SK-N-SH treated with all-trans-retinoic acid at 6 μM for 48 hours (cell line): Measurements from ENCODE around the gene PCDHGC3.

Source experiments
- GLIS3 ChIP-seq: fragments of 250-450 bp; sonication (Bioruptor Pico); IDR thresholded peaks from 2 replicates; pipeline ENCODE4 v1.5.0; 2020; ENCODE audit warnings: mild to moderate bottlenecking, moderate library complexity
- OSR1 ChIP-seq: fragments of 250-450 bp; sonication (Bioruptor Pico); IDR thresholded peaks from 2 replicates; pipeline ENCODE4 v1.8.0; 2022; ENCODE audit warnings: moderate library complexity, mild to moderate bottlenecking, inconsistent platforms
- PPARA ChIP-seq: fragments of 250-450 bp; sonication (Bioruptor Pico); IDR thresholded peaks from 2 replicates; pipeline ENCODE4 v1.5.0; 2020; ENCODE audit warnings: mild to moderate bottlenecking, borderline replicate concordance
- ZFP3 ChIP-seq: fragments of 250-450 bp; sonication (Bioruptor Pico); IDR thresholded peaks from 2 replicates; pipeline ENCODE4 v1.5.0; 2020; ENCODE audit warnings: mild to moderate bottlenecking, moderate library complexity
- ZFP30 ChIP-seq: fragments of 450-650 bp; formaldehyde crosslinking; IDR thresholded peaks from 2 replicates; pipeline ENCODE4 v1.5.0; 2022; ENCODE audit warnings: mild to moderate bottlenecking, moderate library complexity
- TF ChIP-seq, protein P1 (sequence below): fragments of 250-450 bp; sonication (Bioruptor Pico); IDR thresholded peaks from 2 replicates; pipeline ENCODE4 v1.5.1; 2021; ENCODE audit warnings: mild to moderate bottlenecking, moderate library complexity
- TF ChIP-seq, protein P2 (sequence below): fragments of 250-450 bp; sonication (Bioruptor Pico); IDR thresholded peaks from 2 replicates; pipeline ENCODE4 v1.8.0; 2020; ENCODE audit warnings: mild to moderate bottlenecking, moderate library complexity, borderline replicate concordance
- TF ChIP-seq, protein P3 (sequence below): fragments of 250-450 bp; sonication (Bioruptor Pico); IDR thresholded peaks from 2 replicates; pipeline ENCODE4 v1.5.0; 2020; ENCODE audit warnings: mild to moderate bottlenecking, moderate library complexity
- TF ChIP-seq, protein P4 (sequence below): fragments of 250-450 bp; sonication (Bioruptor Pico); IDR thresholded peaks from 2 replicates; pipeline ENCODE4 v1.5.1; 2020; ENCODE audit warnings: low read depth, mild to moderate bottlenecking, moderate library complexity
- TF ChIP-seq, protein P5 (sequence below): fragments of 250-450 bp; sonication (Bioruptor Pico); IDR thresholded peaks from 2 replicates; pipeline ENCODE4 v1.8.0; 2021; ENCODE audit warnings: low read depth, mild to moderate bottlenecking, moderate library complexity, borderline replicate concordance

DNA sequence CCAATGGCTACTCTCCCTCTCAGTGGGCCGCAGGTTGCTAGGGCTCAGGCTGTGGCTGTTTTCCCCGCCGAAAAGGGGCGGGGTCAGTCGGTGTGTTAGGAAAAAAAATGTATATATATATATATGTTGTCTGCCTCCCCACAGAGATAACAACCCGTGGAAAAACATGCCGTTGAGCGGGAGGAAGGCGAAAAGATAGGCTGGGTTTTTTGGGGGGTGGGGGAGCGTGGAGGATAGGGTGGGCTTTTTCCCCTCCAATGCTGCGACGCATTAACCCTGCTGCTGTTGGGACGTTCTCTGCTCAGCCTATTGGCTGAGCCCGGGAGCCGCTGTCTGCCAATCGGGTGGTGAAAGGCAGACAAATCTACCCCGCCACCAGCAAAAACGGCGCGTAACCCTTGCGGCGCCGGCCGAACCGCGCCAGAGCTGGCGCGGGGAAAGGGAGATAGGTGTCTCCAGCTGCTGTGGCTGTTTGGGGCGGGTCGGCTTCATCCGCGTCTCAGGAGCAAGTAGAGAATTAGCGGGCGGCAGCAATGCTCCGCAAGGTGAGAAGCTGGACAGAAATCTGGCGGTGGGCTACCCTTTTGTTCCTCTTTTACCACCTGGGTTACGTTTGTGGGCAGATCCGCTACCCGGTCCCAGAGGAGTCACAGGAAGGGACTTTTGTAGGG lies 9.0 kb downstream of the PCDHGC3 start, which contains the start of gene PCDHGC4:
- TF ChIP-seq, protein P1, sequence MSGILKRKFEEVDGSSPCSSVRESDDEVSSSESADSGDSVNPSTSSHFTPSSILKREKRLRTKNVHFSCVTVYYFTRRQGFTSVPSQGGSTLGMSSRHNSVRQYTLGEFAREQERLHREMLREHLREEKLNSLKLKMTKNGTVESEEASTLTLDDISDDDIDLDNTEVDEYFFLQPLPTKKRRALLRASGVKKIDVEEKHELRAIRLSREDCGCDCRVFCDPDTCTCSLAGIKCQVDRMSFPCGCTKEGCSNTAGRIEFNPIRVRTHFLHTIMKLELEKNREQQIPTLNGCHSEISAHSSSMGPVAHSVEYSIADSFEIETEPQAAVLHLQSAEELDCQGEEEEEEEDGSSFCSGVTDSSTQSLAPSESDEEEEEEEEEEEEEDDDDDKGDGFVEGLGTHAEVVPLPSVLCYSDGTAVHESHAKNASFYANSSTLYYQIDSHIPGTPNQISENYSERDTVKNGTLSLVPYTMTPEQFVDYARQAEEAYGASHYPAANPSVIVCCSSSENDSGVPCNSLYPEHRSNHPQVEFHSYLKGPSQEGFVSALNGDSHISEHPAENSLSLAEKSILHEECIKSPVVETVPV (CRISPR knock-in tag) = no peak
- TF ChIP-seq, protein P2, sequence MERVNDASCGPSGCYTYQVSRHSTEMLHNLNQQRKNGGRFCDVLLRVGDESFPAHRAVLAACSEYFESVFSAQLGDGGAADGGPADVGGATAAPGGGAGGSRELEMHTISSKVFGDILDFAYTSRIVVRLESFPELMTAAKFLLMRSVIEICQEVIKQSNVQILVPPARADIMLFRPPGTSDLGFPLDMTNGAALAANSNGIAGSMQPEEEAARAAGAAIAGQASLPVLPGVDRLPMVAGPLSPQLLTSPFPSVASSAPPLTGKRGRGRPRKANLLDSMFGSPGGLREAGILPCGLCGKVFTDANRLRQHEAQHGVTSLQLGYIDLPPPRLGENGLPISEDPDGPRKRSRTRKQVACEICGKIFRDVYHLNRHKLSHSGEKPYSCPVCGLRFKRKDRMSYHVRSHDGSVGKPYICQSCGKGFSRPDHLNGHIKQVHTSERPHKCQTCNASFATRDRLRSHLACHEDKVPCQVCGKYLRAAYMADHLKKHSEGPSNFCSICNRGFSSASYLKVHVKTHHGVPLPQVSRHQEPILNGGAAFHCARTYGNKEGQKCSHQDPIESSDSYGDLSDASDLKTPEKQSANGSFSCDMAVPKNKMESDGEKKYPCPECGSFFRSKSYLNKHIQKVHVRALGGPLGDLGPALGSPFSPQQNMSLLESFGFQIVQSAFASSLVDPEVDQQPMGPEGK (CRISPR knock-in tag) = no peak
- TF ChIP-seq PPARA (CRISPR knock-in tag) (no peak), GLIS3 (CRISPR knock-in tag) (no peak), OSR1 (no peak), ZFP3 (CRISPR knock-in tag) (no peak), ZFP30 (CRISPR knock-in tag) (no peak)
- TF ChIP-seq, protein P3, sequence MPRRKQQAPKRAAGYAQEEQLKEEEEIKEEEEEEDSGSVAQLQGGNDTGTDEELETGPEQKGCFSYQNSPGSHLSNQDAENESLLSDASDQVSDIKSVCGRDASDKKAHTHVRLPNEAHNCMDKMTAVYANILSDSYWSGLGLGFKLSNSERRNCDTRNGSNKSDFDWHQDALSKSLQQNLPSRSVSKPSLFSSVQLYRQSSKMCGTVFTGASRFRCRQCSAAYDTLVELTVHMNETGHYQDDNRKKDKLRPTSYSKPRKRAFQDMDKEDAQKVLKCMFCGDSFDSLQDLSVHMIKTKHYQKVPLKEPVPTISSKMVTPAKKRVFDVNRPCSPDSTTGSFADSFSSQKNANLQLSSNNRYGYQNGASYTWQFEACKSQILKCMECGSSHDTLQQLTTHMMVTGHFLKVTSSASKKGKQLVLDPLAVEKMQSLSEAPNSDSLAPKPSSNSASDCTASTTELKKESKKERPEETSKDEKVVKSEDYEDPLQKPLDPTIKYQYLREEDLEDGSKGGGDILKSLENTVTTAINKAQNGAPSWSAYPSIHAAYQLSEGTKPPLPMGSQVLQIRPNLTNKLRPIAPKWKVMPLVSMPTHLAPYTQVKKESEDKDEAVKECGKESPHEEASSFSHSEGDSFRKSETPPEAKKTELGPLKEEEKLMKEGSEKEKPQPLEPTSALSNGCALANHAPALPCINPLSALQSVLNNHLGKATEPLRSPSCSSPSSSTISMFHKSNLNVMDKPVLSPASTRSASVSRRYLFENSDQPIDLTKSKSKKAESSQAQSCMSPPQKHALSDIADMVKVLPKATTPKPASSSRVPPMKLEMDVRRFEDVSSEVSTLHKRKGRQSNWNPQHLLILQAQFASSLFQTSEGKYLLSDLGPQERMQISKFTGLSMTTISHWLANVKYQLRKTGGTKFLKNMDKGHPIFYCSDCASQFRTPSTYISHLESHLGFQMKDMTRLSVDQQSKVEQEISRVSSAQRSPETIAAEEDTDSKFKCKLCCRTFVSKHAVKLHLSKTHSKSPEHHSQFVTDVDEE (CRISPR knock-in tag) = no peak
- TF ChIP-seq, protein P4, sequence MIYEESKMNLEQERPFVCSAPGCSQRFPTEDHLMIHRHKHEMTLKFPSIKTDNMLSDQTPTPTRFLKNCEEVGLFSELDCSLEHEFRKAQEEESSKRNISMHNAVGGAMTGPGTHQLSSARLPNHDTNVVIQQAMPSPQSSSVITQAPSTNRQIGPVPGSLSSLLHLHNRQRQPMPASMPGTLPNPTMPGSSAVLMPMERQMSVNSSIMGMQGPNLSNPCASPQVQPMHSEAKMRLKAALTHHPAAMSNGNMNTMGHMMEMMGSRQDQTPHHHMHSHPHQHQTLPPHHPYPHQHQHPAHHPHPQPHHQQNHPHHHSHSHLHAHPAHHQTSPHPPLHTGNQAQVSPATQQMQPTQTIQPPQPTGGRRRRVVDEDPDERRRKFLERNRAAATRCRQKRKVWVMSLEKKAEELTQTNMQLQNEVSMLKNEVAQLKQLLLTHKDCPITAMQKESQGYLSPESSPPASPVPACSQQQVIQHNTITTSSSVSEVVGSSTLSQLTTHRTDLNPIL = no peak
- TF ChIP-seq, protein P5, sequence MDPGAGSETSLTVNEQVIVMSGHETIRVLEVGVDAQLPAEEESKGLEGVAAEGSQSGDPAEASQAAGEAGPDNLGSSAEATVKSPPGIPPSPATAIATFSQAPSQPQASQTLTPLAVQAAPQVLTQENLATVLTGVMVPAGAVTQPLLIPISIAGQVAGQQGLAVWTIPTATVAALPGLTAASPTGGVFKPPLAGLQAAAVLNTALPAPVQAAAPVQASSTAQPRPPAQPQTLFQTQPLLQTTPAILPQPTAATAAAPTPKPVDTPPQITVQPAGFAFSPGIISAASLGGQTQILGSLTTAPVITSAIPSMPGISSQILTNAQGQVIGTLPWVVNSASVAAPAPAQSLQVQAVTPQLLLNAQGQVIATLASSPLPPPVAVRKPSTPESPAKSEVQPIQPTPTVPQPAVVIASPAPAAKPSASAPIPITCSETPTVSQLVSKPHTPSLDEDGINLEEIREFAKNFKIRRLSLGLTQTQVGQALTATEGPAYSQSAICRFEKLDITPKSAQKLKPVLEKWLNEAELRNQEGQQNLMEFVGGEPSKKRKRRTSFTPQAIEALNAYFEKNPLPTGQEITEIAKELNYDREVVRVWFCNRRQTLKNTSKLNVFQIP (CRISPR knock-in tag) = no peak
